Measurements from ENCODE around the gene METTL8. TPM values are rescaled to one million over a fixed set of nuclear protein-coding genes. Genes with fewer than 3 reads are reported as not detected.

Gene METTL8
- polyA plus RNA-seq, 1 of the 3 experiments (the other 2 are of a cell fraction) = 5.1 TPM

- TF ChIP-seq REST (IDR thresholded peaks at IDR 0.05; ENCODE audit: low read depth, low read length) (no peak), EZH2phosphoT487 (IDR thresholded peaks at IDR 0.05; ENCODE audit: borderline replicate concordance, low read depth) (no peak)
These were observed 125.3 kb downstream of the METTL8 start (continued) for GRCh38 chr2:171308280-171309054.

GRCh38 chr2:171307560-171307959, 126.2 kb downstream of the METTL8 start:
- no peaks in the 10 kb centered on the region for H3K36me3 ChIP-seq (replicated peaks in 1 of 2; ENCODE audit: control insufficient read depth in 1 of 2, insufficient read depth in 2 of 2, low read length in 1 of 2)
- no peak for DNase-seq
- H3K27ac ChIP-seq (ENCODE audit: low read depth in 2 of 2, low read length in 1 of 2) = no peak overlapping the region
- no peaks in the 10 kb centered on the region for H3F3A ChIP-seq (replicated peaks; ENCODE audit: insufficient read depth)
- no peaks in the 10 kb centered on the region for H3K9me3 ChIP-seq
- POLR2A ChIA-PET = no interaction called here
- H4K20me1 ChIP-seq (ENCODE audit: insufficient read depth) = no peaks in the 10 kb centered on the region
- no peaks in the 10 kb centered on the region for H3K4me1 ChIP-seq (ENCODE audit: control insufficient read depth in 1 of 2, insufficient read depth in 2 of 2, low read depth in 1 of 2, low read length in 1 of 2)
- 97% methylated on average over 4 of the region's 4 CpGs for WGBS (ENCODE audit: low lambda C conversion rate)
- no peak overlapping the region for H3K9ac ChIP-seq
- CTCF ChIA-PET = interaction anchor here (1.2 kb wide), 1 partner anchor 19 kb away, joined by 3 read pairs; no protein-coding TSS in a partner anchor
- H3K27me3 ChIP-seq (ENCODE audit: insufficient read depth) = no peaks in the 10 kb centered on the region
- H2AFZ ChIP-seq (ENCODE audit: low read depth) = no peak overlapping the region
- H3K4me3 ChIP-seq (ENCODE audit: low read depth in 2 of 2, low read length in 1 of 2) = no peak overlapping the region
- H3K9me2 ChIP-seq = no peaks in the 10 kb centered on the region
- no peak overlapping the region for H3K4me2 ChIP-seq
- TF ChIP-seq SIN3A (IDR thresholded peaks at IDR 0.05; ENCODE audit: borderline replicate concordance, low read depth, low read length) (no peak), JUND (IDR thresholded peaks at IDR 0.05) (no peak), RAD21 (IDR thresholded peaks at IDR 0.05; ENCODE audit: low read length) (no peak), TEAD4 (IDR thresholded peaks at IDR 0.05; ENCODE audit: borderline replicate concordance, insufficient read depth) (no peak)
- no peaks in the 10 kb centered on the region for H3K79me2 ChIP-seq (ENCODE audit: insufficient read depth)

GRCh38 chr2:171297956-171298355, 135.8 kb downstream of the METTL8 start:
- no peak overlapping the region for H3K4me3 ChIP-seq (ENCODE audit: low read depth in 2 of 2, low read length in 1 of 2)
- no peaks in the 10 kb centered on the region for H3K27me3 ChIP-seq (ENCODE audit: insufficient read depth)
- no peak overlapping the region for H3K4me2 ChIP-seq
- H3K9me3 ChIP-seq = no peaks in the 10 kb centered on the region; the same call in 1 of the 2 replicates
- no peak overlapping the region for H3K27ac ChIP-seq (ENCODE audit: low read depth in 2 of 2, low read length in 1 of 2)
- H3F3A ChIP-seq (replicated peaks; ENCODE audit: insufficient read depth) = no peaks in the 10 kb centered on the region
- H4K20me1 ChIP-seq (ENCODE audit: insufficient read depth) = no peaks in the 10 kb centered on the region
- WGBS (ENCODE audit: low lambda C conversion rate) = 89% methylated on average over 2 of the region's 2 CpGs
- TF ChIP-seq ELF1 (IDR thresholded peaks at IDR 0.05) = no peak
- no peak for TF ChIP-seq FOXM1 (IDR thresholded peaks at IDR 0.05; ENCODE audit: low read depth)
- TF ChIP-seq RCOR1 (IDR thresholded peaks at IDR 0.05; ENCODE audit: low read length) = no peak
- TF ChIP-seq FOXJ3 (CRISPR knock-in tag; IDR thresholded peaks at IDR 0.05) = no peak
- TF ChIP-seq PBX3 (IDR thresholded peaks at IDR 0.05) = no peak
- no peak for TF ChIP-seq GABPA (IDR thresholded peaks at IDR 0.05; ENCODE audit: low read depth)
- TF ChIP-seq NRF1 (IDR thresholded peaks at IDR 0.05; ENCODE audit: low read depth, low read length) = no peak
- no peak for TF ChIP-seq SIN3A (IDR thresholded peaks at IDR 0.05; ENCODE audit: borderline replicate concordance, low read depth, low read length)
- TF ChIP-seq MEF2A (IDR thresholded peaks at IDR 0.05; ENCODE audit: borderline replicate concordance, low read depth) = no peak
- no peak for TF ChIP-seq RAD21 (IDR thresholded peaks at IDR 0.05; ENCODE audit: low read length)
- no peak for TF ChIP-seq MXI1 (IDR thresholded peaks at IDR 0.05; ENCODE audit: low read depth, low read length)
- TF ChIP-seq EP300 (IDR thresholded peaks at IDR 0.05; ENCODE audit: borderline replicate concordance in 1 of 2, low read depth in 1 of 2, low read length in 1 of 2) = no peak
- no peak for TF ChIP-seq EZH2phosphoT487 (IDR thresholded peaks at IDR 0.05; ENCODE audit: borderline replicate concordance, low read depth)
- no peak for TF ChIP-seq TEAD4 (IDR thresholded peaks at IDR 0.05; ENCODE audit: borderline replicate concordance, insufficient read depth)
- no peak for TF ChIP-seq JUND (IDR thresholded peaks at IDR 0.05)
- no peak for DNase-seq
- no peaks in the 10 kb centered on the region for H3K36me3 ChIP-seq (replicated peaks in 1 of 2; ENCODE audit: control insufficient read depth in 1 of 2, insufficient read depth in 2 of 2, low read length in 1 of 2)
- H3K9me2 ChIP-seq = no peaks in the 10 kb centered on the region
- CTCF ChIA-PET = interaction anchor here (1.3 kb wide), 1 partner anchor 30 kb away, joined by 4 read pairs; no protein-coding TSS in a partner anchor
- no peak overlapping the region for H3K9ac ChIP-seq
- no peak overlapping the region for H2AFZ ChIP-seq (ENCODE audit: low read depth)
- POLR2A ChIA-PET = no interaction called here
- no peaks in the 10 kb centered on the region for H3K4me1 ChIP-seq (ENCODE audit: control insufficient read depth in 1 of 2, insufficient read depth in 2 of 2, low read depth in 1 of 2, low read length in 1 of 2)
- no peaks in the 10 kb centered on the region for H3K79me2 ChIP-seq (ENCODE audit: insufficient read depth)
